Measurements from ENCODE around the gene ASB10. TPM values are rescaled to one million over a fixed set of nuclear protein-coding genes. Genes with fewer than 3 reads are reported as not detected.

ASB10 gene
- total and polyA plus RNA-seq, 2 of the 13 experiments (the other 11 are each of a cell fraction or from before 2014, with no cell fraction given): not detected

GRCh38 chr7:151232091-151232916 is 45.3 kb upstream of the ASB10 start, which contains the start of gene CHPF2 (continued):
- TF ChIP-seq PITX1 (CRISPR knock-in tag; IDR thresholded peaks at IDR 0.05) (no peak), ATF7-NPFF (CRISPR knock-in tag; IDR thresholded peaks at IDR 0.05; ENCODE audit: low read depth) (peak; percentile 42), YY1 (IDR thresholded peaks at IDR 0.05; ENCODE audit: insufficient read depth, insufficient replicate concordance, low read depth, low read length) (peak; percentile 61), KLF15 (CRISPR knock-in tag; IDR thresholded peaks at IDR 0.05; ENCODE audit: borderline replicate concordance) (no peak), TFAP4 (IDR thresholded peaks at IDR 0.05; ENCODE audit: borderline replicate concordance, low read depth) (no peak), ZNF160 (CRISPR knock-in tag; IDR thresholded peaks at IDR 0.05) (no peak), HBP1 (CRISPR knock-in tag; IDR thresholded peaks at IDR 0.05; ENCODE audit: low read depth) (no peak), RFXANK (CRISPR knock-in tag; IDR thresholded peaks at IDR 0.05) (no peak), DRAP1 (CRISPR knock-in tag; IDR thresholded peaks at IDR 0.05) (no peak; the same call in 1 of the 2 replicates), BCL6 (CRISPR knock-in tag; IDR thresholded peaks at IDR 0.05) (0 out of 2 replicates have a peak, but pooled peaks have one; percentile 9), ZNF768 (CRISPR knock-in tag; IDR thresholded peaks at IDR 0.05) (peak; percentile 32; the same call in 1 of the 2 replicates), CBX1 (IDR thresholded peaks at IDR 0.05; ENCODE audit: low read depth) (no peak), NFAT5 (CRISPR knock-in tag; IDR thresholded peaks at IDR 0.05) (no peak), RXRB (CRISPR knock-in tag; IDR thresholded peaks at IDR 0.05; ENCODE audit: borderline replicate concordance) (no peak), SAP130 (CRISPR knock-in tag; IDR thresholded peaks at IDR 0.05; ENCODE audit: low read depth) (peak; percentile 93), ZNF260 (CRISPR knock-in tag; IDR thresholded peaks at IDR 0.05; ENCODE audit: borderline replicate concordance, low read depth) (no peak), RARG (CRISPR knock-in tag; IDR thresholded peaks at IDR 0.05; ENCODE audit: low read depth) (no peak), SNRNP70 (IDR thresholded peaks at IDR 0.05; ENCODE audit: low read depth, low read length) (no peak)
- TF ChIP-seq, protein P1, sequence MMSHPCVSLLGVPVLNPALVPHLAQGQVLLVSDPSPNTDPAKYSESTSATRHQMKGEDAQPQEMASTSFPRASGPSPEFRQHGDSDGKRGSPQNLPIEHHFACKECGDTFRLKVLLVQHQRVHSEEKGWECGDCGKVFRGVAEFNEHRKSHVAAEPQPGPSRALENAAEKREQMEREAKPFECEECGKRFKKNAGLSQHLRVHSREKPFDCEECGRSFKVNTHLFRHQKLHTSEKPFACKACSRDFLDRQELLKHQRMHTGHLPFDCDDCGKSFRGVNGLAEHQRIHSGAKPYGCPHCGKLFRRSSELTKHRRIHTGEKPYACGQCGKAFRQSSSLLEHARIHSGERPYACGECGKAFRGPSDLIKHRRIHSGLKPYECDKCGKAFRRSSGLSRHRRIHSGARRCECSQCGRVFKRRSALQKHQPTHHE (CRISPR knock-in tag; IDR thresholded peaks at IDR 0.05; ENCODE audit: borderline replicate concordance): no peak
- TF ChIP-seq, protein P2, sequence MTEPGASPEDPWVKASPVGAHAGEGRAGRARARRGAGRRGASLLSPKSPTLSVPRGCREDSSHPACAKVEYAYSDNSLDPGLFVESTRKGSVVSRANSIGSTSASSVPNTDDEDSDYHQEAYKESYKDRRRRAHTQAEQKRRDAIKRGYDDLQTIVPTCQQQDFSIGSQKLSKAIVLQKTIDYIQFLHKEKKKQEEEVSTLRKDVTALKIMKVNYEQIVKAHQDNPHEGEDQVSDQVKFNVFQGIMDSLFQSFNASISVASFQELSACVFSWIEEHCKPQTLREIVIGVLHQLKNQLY (CRISPR knock-in tag; IDR thresholded peaks at IDR 0.05): no peak
